A549 (cell line): ENCODE measurements around the gene AMMECR1. TPM values are rescaled to one million over a fixed set of nuclear protein-coding genes. Genes with fewer than 3 reads are reported as not detected.

ENCODE experiments used
- ATAC-seq, 2 experiments: fragments of 200-7000 bp in 1 of 2; fragments of >200 bp in 1 of 2; cut with Nextera tagmentation in 1 of 2; cut with Tn5 transposase in 1 of 2; 3 replicates each; pipeline versions ENCODE4 v1.8.0 to v1.9.1; 2018 to 2020; ENCODE audit warnings: mild to moderate bottlenecking in 1 of 2, moderate library complexity in 1 of 2
- CTCF ChIA-PET: fragments of 300-600 bp; sonication (Branson Sonifier 250); formaldehyde crosslinking; extraction: SDS; loops from one replicate; lab custom pipeline; 2021; ENCODE audit warnings: antibody characterized with exemption, inconsistent platforms; lab: Yijun Ruan, JAX
- POLR2A ChIA-PET: fragments of 350-600 bp; formaldehyde crosslinking; extraction: SDS; loops from one replicate; lab custom pipeline; 2021; ENCODE audit warnings: antibody characterized with exemption, inconsistent platforms; lab: Yijun Ruan, JAX
- DNase-seq, 2 experiments: peaks; one replicate each; pipeline versions ENCODE4 v3.0.0 to v3.0.0-alpha.2; 2011 to 2016; ENCODE audit warnings: low read depth in 1 of 2, low spot score in 1 of 2
- FAIRE-seq: peaks from 2 replicates; lab custom pipeline; 2011; peaks lifted over from hg19 to GRCh38; lab: Jason Lieb, UNC
- H3K27ac ChIP-seq, 2 experiments: fragments of >200 bp; sonication (Bioruptor Twin); formaldehyde crosslinking; 3 replicates each; pipeline ENCODE4 v1.5.1; 2016 to 2017
- H3K4me1 ChIP-seq: fragments of >200 bp; sonication (Bioruptor Twin); formaldehyde crosslinking; 3 replicates; pipeline ENCODE4 v1.6.1; 2016
- H3K4me2 ChIP-seq: fragments of >200 bp; sonication (Bioruptor Twin); formaldehyde crosslinking; 3 replicates; pipeline ENCODE4 v1.6.1; 2016
- H3K4me3 ChIP-seq: fragments of >200 bp; sonication (Bioruptor Twin); formaldehyde crosslinking; 3 replicates; pipeline ENCODE4 v1.5.1; 2016
- H3K9me3 ChIP-seq: fragments of >200 bp; sonication (Bioruptor Twin); formaldehyde crosslinking; 3 replicates; pipeline ENCODE4 v1.6.1; 2016
- BHLHE40 ChIP-seq: IDR thresholded peaks from 2 replicates; pipeline ENCODE4 v1.6.1; 2012; ENCODE audit warnings: low read depth, low read length, inconsistent platforms
- EHMT2 ChIP-seq: fragments of 200-600 bp; sonication (generic); IDR thresholded peaks from 2 replicates; pipeline ENCODE4 v1.6.1; 2016; ENCODE audit warnings: antibody characterized with exemption, low read depth, mild to moderate bottlenecking, moderate library complexity
- FOSL2 ChIP-seq, 2 experiments: fragments of 450-650 bp in 1 of 2; fragments of >200 bp in 1 of 2; sonication (Bioruptor Twin) in 1 of 2; formaldehyde crosslinking; IDR thresholded peaks; 2 replicates each; pipeline versions ENCODE4 v1.5.0 to v1.6.1; 2016 to 2020; ENCODE audit warnings: mild to moderate bottlenecking in 1 of 2, moderate library complexity in 1 of 2
- HDAC2 ChIP-seq: fragments of 200-600 bp; sonication (generic); IDR thresholded peaks from 2 replicates; pipeline ENCODE4 v1.6.1; 2016
- HES2 ChIP-seq: fragments of >200 bp; sonication (Bioruptor Twin); formaldehyde crosslinking; IDR thresholded peaks from 2 replicates; pipeline ENCODE4 v1.6.1; 2016
- HOXB13 ChIP-seq: fragments of 250-450 bp; sonication (Bioruptor Pico); IDR thresholded peaks from 2 replicates; pipeline ENCODE4 v1.5.0; 2020; ENCODE audit warnings: low read depth, mild to moderate bottlenecking, moderate library complexity
- HOXB5 ChIP-seq: fragments of 250-450 bp; sonication (Bioruptor Pico); IDR thresholded peaks from 2 replicates; pipeline ENCODE4 v1.5.0; 2020; ENCODE audit warnings: mild to moderate bottlenecking, moderate library complexity
- JUN ChIP-seq, 2 experiments: fragments of >200 bp; sonication (Bioruptor Twin); formaldehyde crosslinking; IDR thresholded peaks; 2 replicates in 1 of 2; 3 replicates in 1 of 2; pipeline ENCODE4 v1.6.1; 2016 to 2017
- JUNB ChIP-seq: fragments of >200 bp; sonication (Bioruptor Twin); formaldehyde crosslinking; IDR thresholded peaks from 2 replicates; pipeline ENCODE4 v1.6.1; 2016
- KDM1A ChIP-seq: fragments of 200-600 bp; sonication (generic); IDR thresholded peaks from 2 replicates; pipeline ENCODE4 v1.6.1; 2016; ENCODE audit warnings: low read depth, mild to moderate bottlenecking
- MAX ChIP-seq: IDR thresholded peaks from 2 replicates; pipeline ENCODE4 v1.6.1; 2012
- MAZ ChIP-seq: fragments of 150-350 bp; IDR thresholded peaks from 2 replicates; pipeline ENCODE4 v1.6.1; 2014; ENCODE audit warnings: antibody characterized with exemption, low read depth, low read length, borderline replicate concordance
- MYC ChIP-seq: IDR thresholded peaks from 2 replicates; pipeline ENCODE4 v1.6.1; 2012; ENCODE audit warnings: mild to moderate bottlenecking, inconsistent platforms, low read length, improper control_type of control experiment, borderline replicate concordance
- NPAS2 ChIP-seq: fragments of 250-450 bp; sonication (Bioruptor Pico); IDR thresholded peaks from 2 replicates; pipeline ENCODE4 v1.8.0; 2022; ENCODE audit warnings: mild to moderate bottlenecking, moderate library complexity, borderline replicate concordance
- NR3C1 ChIP-seq: fragments of >200 bp; sonication (Bioruptor Twin); formaldehyde crosslinking; IDR thresholded peaks from 3 replicates; pipeline ENCODE4 v1.6.1; 2017
- PBX3 ChIP-seq: IDR thresholded peaks from 2 replicates; pipeline ENCODE4 v1.6.1; 2012
- RARB ChIP-seq: fragments of 250-450 bp; sonication (Bioruptor Pico); IDR thresholded peaks from 2 replicates; pipeline ENCODE4 v1.8.0; 2021; ENCODE audit warnings: mild to moderate bottlenecking, moderate library complexity
- TP53 ChIP-seq: fragments of 250-450 bp; sonication (Bioruptor Pico); IDR thresholded peaks from 2 replicates; pipeline ENCODE4 v1.5.0; 2021; ENCODE audit warnings: mild to moderate bottlenecking, moderate library complexity
- ZSCAN20 ChIP-seq: fragments of 250-450 bp; sonication (Bioruptor Pico); IDR thresholded peaks from 2 replicates; pipeline ENCODE4 v1.8.0; 2022; ENCODE audit warnings: mild to moderate bottlenecking, moderate library complexity
- WGBS: methylation state at CpG from one replicate; pipeline ENCODE4 v1.1.6; 2017; ENCODE audit errors: missing lambda C conversion rate; 5-methylcytosine and 5-hydroxymethylcytosine counted together
- polyA plus RNA-seq, 4 experiments: library from polyadenylated mRNA; depleted of rRNA in 3 of 4; stranded (reverse); fragments of >200 nt; fragmentation: RNase III in 1 of 4; extraction: RNeasy Plus Mini Kit Qiagen cat#74134 plus additional on column Dnase treatment in 1 of 4; gene quantifications; 2 replicates in 3 of 4; 3 replicates in 1 of 4; pipeline ENCODE4 v1.2.3, GENCODE V29; 2011 to 2017
- TF ChIP-seq, protein P1 (sequence below): fragments of >200 bp; sonication (Bioruptor Twin); formaldehyde crosslinking; IDR thresholded peaks from 3 replicates; pipeline ENCODE4 v1.6.1; 2016
- TF ChIP-seq, protein P2 (sequence below): fragments of >200 bp; sonication (Bioruptor Twin); formaldehyde crosslinking; IDR thresholded peaks from 3 replicates; pipeline ENCODE4 v1.5.1; 2016

AMMECR1 gene
- polyA plus RNA-seq, 2 of the 4 experiments (the other 2 are of a cell fraction) = 7.9 to 13.7 TPM

DNA sequence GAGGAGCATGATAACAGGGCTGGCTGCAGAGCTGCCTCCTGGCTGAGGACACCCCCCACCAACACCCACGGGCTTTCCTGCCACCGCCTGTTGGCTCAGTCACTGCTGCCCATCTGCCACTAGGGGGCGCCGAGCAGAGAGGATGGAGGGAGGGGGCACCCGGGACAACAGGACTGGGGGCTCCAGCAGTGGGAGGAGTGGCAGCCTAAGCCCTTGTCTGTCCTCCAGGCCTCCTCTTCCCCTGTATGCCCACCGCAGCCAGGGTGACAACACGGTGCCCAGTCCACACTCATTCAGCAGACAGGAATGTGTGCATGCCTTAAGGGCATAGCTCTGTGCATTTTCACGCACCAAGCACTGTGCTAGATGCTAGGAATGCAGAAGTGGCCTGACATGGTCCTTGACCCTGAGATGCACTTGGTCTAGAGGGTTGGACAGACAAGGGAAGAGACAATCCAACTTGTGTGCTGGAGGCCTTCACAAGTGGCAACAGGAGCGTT is 149.9 kb downstream of the AMMECR1 start (continued):
- TF ChIP-seq, protein P1, sequence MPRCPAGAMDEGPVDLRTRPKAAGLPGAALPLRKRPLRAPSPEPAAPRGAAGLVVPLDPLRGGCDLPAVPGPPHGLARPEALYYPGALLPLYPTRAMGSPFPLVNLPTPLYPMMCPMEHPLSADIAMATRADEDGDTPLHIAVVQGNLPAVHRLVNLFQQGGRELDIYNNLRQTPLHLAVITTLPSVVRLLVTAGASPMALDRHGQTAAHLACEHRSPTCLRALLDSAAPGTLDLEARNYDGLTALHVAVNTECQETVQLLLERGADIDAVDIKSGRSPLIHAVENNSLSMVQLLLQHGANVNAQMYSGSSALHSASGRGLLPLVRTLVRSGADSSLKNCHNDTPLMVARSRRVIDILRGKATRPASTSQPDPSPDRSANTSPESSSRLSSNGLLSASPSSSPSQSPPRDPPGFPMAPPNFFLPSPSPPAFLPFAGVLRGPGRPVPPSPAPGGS = no peak

- no peak for DNase-seq
- Histone ChIP-seq H3K4me1 (peaks cover 35% of the 10 kb centered on the region), H3K4me2 (peak overlapping the region; percentile 25; the same call in 1 of the 3 replicates), H3K9me3 (no peaks in the 10 kb centered on the region), H3K4me3 (no peak overlapping the region), H3K27ac (peak overlapping the region in 1 of 2 experiments; percentile 30; a peak in 2 of 6 replicates)
- ATAC-seq = no peak
- TF ChIP-seq HDAC2 (no peak), HOXB5 (CRISPR knock-in tag) (no peak), HES2 (no peak), NPAS2 (no peak), BHLHE40 (no peak), ZSCAN20 (CRISPR knock-in tag) (no peak), RARB (CRISPR knock-in tag) (no peak), FOSL2 (IDR thresholded peaks at IDR 0.05) (no peak), FOSL2 (CRISPR knock-in tag; IDR thresholded peaks at IDR 0.05) (no peak), JUNB (no peak), HOXB13 (no peak), PBX3 (no peak), MYC (no peak), NR3C1 (no peak), JUN (IDR thresholded peaks at IDR 0.05) (no peak)
- TF ChIP-seq, protein P2, sequence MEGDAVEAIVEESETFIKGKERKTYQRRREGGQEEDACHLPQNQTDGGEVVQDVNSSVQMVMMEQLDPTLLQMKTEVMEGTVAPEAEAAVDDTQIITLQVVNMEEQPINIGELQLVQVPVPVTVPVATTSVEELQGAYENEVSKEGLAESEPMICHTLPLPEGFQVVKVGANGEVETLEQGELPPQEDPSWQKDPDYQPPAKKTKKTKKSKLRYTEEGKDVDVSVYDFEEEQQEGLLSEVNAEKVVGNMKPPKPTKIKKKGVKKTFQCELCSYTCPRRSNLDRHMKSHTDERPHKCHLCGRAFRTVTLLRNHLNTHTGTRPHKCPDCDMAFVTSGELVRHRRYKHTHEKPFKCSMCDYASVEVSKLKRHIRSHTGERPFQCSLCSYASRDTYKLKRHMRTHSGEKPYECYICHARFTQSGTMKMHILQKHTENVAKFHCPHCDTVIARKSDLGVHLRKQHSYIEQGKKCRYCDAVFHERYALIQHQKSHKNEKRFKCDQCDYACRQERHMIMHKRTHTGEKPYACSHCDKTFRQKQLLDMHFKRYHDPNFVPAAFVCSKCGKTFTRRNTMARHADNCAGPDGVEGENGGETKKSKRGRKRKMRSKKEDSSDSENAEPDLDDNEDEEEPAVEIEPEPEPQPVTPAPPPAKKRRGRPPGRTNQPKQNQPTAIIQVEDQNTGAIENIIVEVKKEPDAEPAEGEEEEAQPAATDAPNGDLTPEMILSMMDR = no peak
- no peak for FAIRE-seq
- ChIA-PET CTCF (interaction anchor here (1.6 to 34.7 kb wide), 3 partner anchors 13 to 250 kb away, joined by 5 to 848 read pairs (median 5); no protein-coding TSS in a partner anchor), POLR2A (no interaction called here)
- WGBS = 28% methylated on average over 3 of the region's 3 CpGs
Measured at GRCh38 chrX:110163488-110163887, 154.4 kb downstream of the AMMECR1 start.

GRCh38 chrX:110162867-110163266 is 155.0 kb downstream of the AMMECR1 start:
- peak; percentile 84 for FAIRE-seq
- ChIA-PET CTCF (interaction anchor here (1.6 to 34.7 kb wide), 3 partner anchors 16 to 251 kb away, joined by 4 to 848 read pairs (median 5); no protein-coding TSS in a partner anchor), POLR2A (no interaction called here)
- no peak for DNase-seq
- H3K9me3 ChIP-seq = no peaks in the 10 kb centered on the region
- no peak overlapping the region for H3K4me3 ChIP-seq
- no peak for ATAC-seq
- no peak overlapping the region; a peak in 1 of 6 replicates for H3K27ac ChIP-seq
- WGBS = 45% methylated on average over 1 of the region's 1 CpG
- H3K4me2 ChIP-seq = 0 out of 3 replicates have a peak overlapping the region, but pooled peaks have one; percentile 25
- TF ChIP-seq TP53 (CRISPR knock-in tag) (no peak), MAX (no peak), MAZ (no peak), KDM1A (no peak), HOXB13 (no peak), EHMT2 (no peak)
- H3K4me1 ChIP-seq = peaks cover 29% of the 10 kb centered on the region
